ENCODE results near the gene FGD4.

The FGD4 gene

GRCh38 chr12:32615441-32615840 lies 216.1 kb downstream of the FGD4 start:
- DNase-seq (ENCODE audit: extremely low read depth, insufficient read length) = no peak
- H3K36me3 ChIP-seq (ENCODE audit: control insufficient read depth, insufficient read depth, low read length) = no peaks in the 10 kb centered on the region
- no peaks in the 10 kb centered on the region for H3K27me3 ChIP-seq (replicated peaks; ENCODE audit: control insufficient read depth, insufficient read depth, low read length)
- no peak for TF ChIP-seq CTCF (IDR thresholded peaks at IDR 0.05; ENCODE audit: insufficient read depth, low read length, poor library complexity, severe bottlenecking)
- H3K4me3 ChIP-seq (replicated peaks; ENCODE audit: low read depth, low read length) = no peak overlapping the region

- no peaks in the 10 kb centered on the region for H3K27me3 ChIP-seq (replicated peaks; ENCODE audit: control insufficient read depth, insufficient read depth, low read length)
- TF ChIP-seq CTCF (IDR thresholded peaks at IDR 0.05; ENCODE audit: insufficient read depth, low read length, poor library complexity, severe bottlenecking) = no peak
- H3K36me3 ChIP-seq (ENCODE audit: control insufficient read depth, insufficient read depth, low read length) = no peaks in the 10 kb centered on the region
- no peak for DNase-seq (ENCODE audit: extremely low read depth, insufficient read length)
- no peak overlapping the region for H3K4me3 ChIP-seq (replicated peaks; ENCODE audit: low read depth, low read length)
Measured at GRCh38 chr12:32617534-32617933, 218.2 kb downstream of the FGD4 start.

GRCh38 chr12:32618115-32618514 lies 218.8 kb downstream of the FGD4 start:
- H3K27me3 ChIP-seq (replicated peaks; ENCODE audit: control insufficient read depth, insufficient read depth, low read length) = no peaks in the 10 kb centered on the region
- no peak for DNase-seq (ENCODE audit: extremely low read depth, insufficient read length)
- TF ChIP-seq CTCF (IDR thresholded peaks at IDR 0.05; ENCODE audit: insufficient read depth, low read length, poor library complexity, severe bottlenecking) = no peak
- H3K36me3 ChIP-seq (ENCODE audit: control insufficient read depth, insufficient read depth, low read length) = no peaks in the 10 kb centered on the region
- H3K4me3 ChIP-seq (replicated peaks; ENCODE audit: low read depth, low read length) = no peak overlapping the region

- TF ChIP-seq CTCF (IDR thresholded peaks at IDR 0.05; ENCODE audit: insufficient read depth, low read length, poor library complexity, severe bottlenecking) = no peak
- no peak for DNase-seq (ENCODE audit: extremely low read depth, insufficient read length)
- Histone ChIP-seq H3K36me3 (ENCODE audit: control insufficient read depth, insufficient read depth, low read length) (no peaks in the 10 kb centered on the region), H3K27me3 (replicated peaks; ENCODE audit: control insufficient read depth, insufficient read depth, low read length) (no peaks in the 10 kb centered on the region), H3K4me3 (replicated peaks; ENCODE audit: low read depth, low read length) (no peak overlapping the region)
Measured at GRCh38 chr12:32627976-32628375, 228.6 kb downstream of the FGD4 start.

- H3K4me3 ChIP-seq (replicated peaks; ENCODE audit: low read depth, low read length) = no peak overlapping the region
- no peaks in the 10 kb centered on the region for H3K27me3 ChIP-seq (replicated peaks; ENCODE audit: control insufficient read depth, insufficient read depth, low read length)
- no peak for TF ChIP-seq CTCF (IDR thresholded peaks at IDR 0.05; ENCODE audit: insufficient read depth, low read length, poor library complexity, severe bottlenecking)
- no peak for DNase-seq (ENCODE audit: extremely low read depth, insufficient read length)
- no peaks in the 10 kb centered on the region for H3K36me3 ChIP-seq (ENCODE audit: control insufficient read depth, insufficient read depth, low read length)
Measured at GRCh38 chr12:32641287-32641901, 242.0 kb downstream of the FGD4 start.

GRCh38 chr12:32644431-32644830 lies 245.1 kb downstream of the FGD4 start:
- H3K36me3 ChIP-seq (ENCODE audit: control insufficient read depth, insufficient read depth, low read length) = no peaks in the 10 kb centered on the region

More at GRCh38 chr12:32644431-32644830, 245.1 kb downstream of the FGD4 start:
- Histone ChIP-seq H3K4me3 (replicated peaks; ENCODE audit: low read depth, low read length) (no peak overlapping the region), H3K27me3 (replicated peaks; ENCODE audit: control insufficient read depth, insufficient read depth, low read length) (no peaks in the 10 kb centered on the region)
- TF ChIP-seq CTCF (IDR thresholded peaks at IDR 0.05; ENCODE audit: insufficient read depth, low read length, poor library complexity, severe bottlenecking) = no peak
- DNase-seq (ENCODE audit: extremely low read depth, insufficient read length) = no peak
